ENCODE measurements around the gene MAGEB2.

GRCh38 chrX:30217465-30217864, 2.1 kb downstream of the MAGEB2 start:
- TF ChIP-seq, protein P1, sequence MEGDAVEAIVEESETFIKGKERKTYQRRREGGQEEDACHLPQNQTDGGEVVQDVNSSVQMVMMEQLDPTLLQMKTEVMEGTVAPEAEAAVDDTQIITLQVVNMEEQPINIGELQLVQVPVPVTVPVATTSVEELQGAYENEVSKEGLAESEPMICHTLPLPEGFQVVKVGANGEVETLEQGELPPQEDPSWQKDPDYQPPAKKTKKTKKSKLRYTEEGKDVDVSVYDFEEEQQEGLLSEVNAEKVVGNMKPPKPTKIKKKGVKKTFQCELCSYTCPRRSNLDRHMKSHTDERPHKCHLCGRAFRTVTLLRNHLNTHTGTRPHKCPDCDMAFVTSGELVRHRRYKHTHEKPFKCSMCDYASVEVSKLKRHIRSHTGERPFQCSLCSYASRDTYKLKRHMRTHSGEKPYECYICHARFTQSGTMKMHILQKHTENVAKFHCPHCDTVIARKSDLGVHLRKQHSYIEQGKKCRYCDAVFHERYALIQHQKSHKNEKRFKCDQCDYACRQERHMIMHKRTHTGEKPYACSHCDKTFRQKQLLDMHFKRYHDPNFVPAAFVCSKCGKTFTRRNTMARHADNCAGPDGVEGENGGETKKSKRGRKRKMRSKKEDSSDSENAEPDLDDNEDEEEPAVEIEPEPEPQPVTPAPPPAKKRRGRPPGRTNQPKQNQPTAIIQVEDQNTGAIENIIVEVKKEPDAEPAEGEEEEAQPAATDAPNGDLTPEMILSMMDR (conservative IDR thresholded peaks at IDR 0.05; ENCODE audit: low read length) = no peak
- no peak for TF ChIP-seq EZH2phosphoT487 (IDR thresholded peaks at IDR 0.05; ENCODE audit: borderline replicate concordance)

Data from Loucy (cell line).